Measurements from ENCODE around the gene SP6. TPM values are rescaled to one million over a fixed set of nuclear protein-coding genes. Genes with fewer than 3 reads are reported as not detected.

The SP6 gene
- total RNA-seq, 1 experiment from 2014 or later = 3.3 TPM

DNA sequence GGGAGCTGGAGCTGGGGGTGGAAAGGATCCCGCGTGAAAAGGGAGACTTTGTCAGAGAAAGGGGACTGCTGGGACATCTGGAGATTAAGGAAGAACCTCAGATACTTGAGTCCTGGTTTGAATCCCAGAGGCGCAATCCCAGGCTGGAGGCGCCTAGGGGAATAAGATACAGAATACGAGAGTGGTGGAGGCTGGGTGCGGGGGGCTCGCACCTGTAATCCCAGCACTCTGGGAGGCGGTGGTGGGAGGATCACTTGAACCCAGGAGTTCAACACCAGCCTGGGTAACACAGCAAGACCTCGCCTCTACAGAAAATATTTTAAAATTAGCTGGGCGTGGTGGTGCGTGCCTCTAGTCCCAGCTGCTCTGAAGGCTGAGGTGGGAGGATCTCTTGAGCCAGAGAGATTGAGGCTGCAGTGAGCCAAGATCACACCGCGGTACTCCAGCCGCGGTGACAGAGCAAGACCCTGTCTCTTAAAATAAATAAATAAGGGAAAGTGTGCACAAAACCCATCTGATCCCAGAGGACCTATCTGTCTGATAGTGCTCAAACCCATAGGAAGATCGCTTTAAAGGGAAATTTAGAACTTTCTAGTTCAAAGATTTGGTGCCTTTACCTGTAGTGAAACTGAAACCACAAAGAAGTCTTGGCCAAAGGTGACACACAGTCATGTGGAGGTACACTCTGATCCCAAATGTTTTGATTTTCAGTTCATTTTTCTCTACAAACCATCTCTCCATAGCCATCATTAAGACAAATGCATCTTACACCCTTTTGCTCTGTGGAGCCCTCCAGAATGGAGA, 9.3 kb downstream of the SP6 start:
- Mint-ChIP-seq H3K4me1 (peaks cover 48% of the 10 kb centered on the region), H3K27me3 (ENCODE audit: low read depth) (peaks cover 26% of the 10 kb centered on the region), H3K9me3 (no peaks in the 10 kb centered on the region), H3K27ac (no peak overlapping the region), H3K36me3 (no peaks in the 10 kb centered on the region), H3K4me3 (peak overlapping the region; percentile 95)
- ATAC-seq = peak; percentile 2
- ChIA-PET POLR2A (interaction anchor here (0.8 to 1.8 kb wide), 4 partner anchors 43 to 192 kb away, joined by 3 to 8 read pairs (median 5); partner anchors contain the start of genes KPNB1 and SP2), CTCF (interaction anchor here (0.7 to 19.3 kb wide), 28 partner anchors 10 to 208 kb away, joined by 3 to 1122 read pairs (median 8); partner anchors contain the start of genes CDK5RAP3, LRRC46, MRPL10 and OSBPL7)
- TF ChIP-seq MAX (CRISPR knock-in tag; IDR thresholded peaks at IDR 0.05) = 0 out of 2 replicates have a peak, but pooled peaks have one; percentile 5
- no peak for TF ChIP-seq FOXJ3 (CRISPR knock-in tag; IDR thresholded peaks at IDR 0.05; ENCODE audit: borderline replicate concordance)
- TF ChIP-seq, protein P1, sequence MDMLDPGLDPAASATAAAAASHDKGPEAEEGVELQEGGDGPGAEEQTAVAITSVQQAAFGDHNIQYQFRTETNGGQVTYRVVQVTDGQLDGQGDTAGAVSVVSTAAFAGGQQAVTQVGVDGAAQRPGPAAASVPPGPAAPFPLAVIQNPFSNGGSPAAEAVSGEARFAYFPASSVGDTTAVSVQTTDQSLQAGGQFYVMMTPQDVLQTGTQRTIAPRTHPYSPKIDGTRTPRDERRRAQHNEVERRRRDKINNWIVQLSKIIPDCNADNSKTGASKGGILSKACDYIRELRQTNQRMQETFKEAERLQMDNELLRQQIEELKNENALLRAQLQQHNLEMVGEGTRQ (CRISPR knock-in tag; IDR thresholded peaks at IDR 0.05) = no peak
- TF ChIP-seq, protein P2, sequence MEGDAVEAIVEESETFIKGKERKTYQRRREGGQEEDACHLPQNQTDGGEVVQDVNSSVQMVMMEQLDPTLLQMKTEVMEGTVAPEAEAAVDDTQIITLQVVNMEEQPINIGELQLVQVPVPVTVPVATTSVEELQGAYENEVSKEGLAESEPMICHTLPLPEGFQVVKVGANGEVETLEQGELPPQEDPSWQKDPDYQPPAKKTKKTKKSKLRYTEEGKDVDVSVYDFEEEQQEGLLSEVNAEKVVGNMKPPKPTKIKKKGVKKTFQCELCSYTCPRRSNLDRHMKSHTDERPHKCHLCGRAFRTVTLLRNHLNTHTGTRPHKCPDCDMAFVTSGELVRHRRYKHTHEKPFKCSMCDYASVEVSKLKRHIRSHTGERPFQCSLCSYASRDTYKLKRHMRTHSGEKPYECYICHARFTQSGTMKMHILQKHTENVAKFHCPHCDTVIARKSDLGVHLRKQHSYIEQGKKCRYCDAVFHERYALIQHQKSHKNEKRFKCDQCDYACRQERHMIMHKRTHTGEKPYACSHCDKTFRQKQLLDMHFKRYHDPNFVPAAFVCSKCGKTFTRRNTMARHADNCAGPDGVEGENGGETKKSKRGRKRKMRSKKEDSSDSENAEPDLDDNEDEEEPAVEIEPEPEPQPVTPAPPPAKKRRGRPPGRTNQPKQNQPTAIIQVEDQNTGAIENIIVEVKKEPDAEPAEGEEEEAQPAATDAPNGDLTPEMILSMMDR (IDR thresholded peaks at IDR 0.05) = peak; percentile 33
- DNase-seq (ENCODE audit: low spot score) = no peak

GRCh38 chr17:47840742-47841487, 10.0 kb downstream of the SP6 start, which contains the start of gene SCRN2:
TSS of gene SCRN2 (minus strand) at chr17:47841273. CDS start at chr17:47840843, 430 bp downstream.
- ChIA-PET CTCF (interaction anchor here (0.6 to 19.3 kb wide), 38 partner anchors 10 to 209 kb away, joined by 3 to 1122 read pairs (median 6); partner anchors contain the start of genes CDK5RAP3, LRRC46, MRPL10 and OSBPL7), POLR2A (interaction anchor here (0.8 to 1.8 kb wide), 4 partner anchors 44 to 191 kb away, joined by 3 to 8 read pairs (median 5); partner anchors contain the start of genes KPNB1 and SP2)
- Mint-ChIP-seq H3K36me3 (no peaks in the 10 kb centered on the region; the same call in 1 of the 2 replicates), H3K27ac (peak within 1 kb of the TSS; percentile 80; the same call in 1 of the 2 replicates), H3K4me3 (peak within 1 kb of the TSS; percentile 95), H3K4me1 (peaks cover 41% of the 10 kb centered on the region), H3K9me3 (no peaks in the 10 kb centered on the region), H3K27me3 (ENCODE audit: low read depth) (peaks cover 19% of the 10 kb centered on the region)
- ATAC-seq (peak; percentile 95), DNase-seq (ENCODE audit: low spot score) (peak; percentile 97)
- TF ChIP-seq SMAD4 (CRISPR knock-in tag; IDR thresholded peaks at IDR 0.05) (no peak), ZNF423 (CRISPR knock-in tag; IDR thresholded peaks at IDR 0.05) (peak; percentile 94), ESRRA (CRISPR knock-in tag; IDR thresholded peaks at IDR 0.05; ENCODE audit: borderline replicate concordance) (0 out of 2 replicates have a peak, but pooled peaks have one; percentile 23), ZBTB21 (CRISPR knock-in tag; IDR thresholded peaks at IDR 0.05; ENCODE audit: borderline replicate concordance) (no peak), FOXK1 (CRISPR knock-in tag; IDR thresholded peaks at IDR 0.05) (0 out of 2 replicates have a peak, but pooled peaks have one; percentile 31), MAX (CRISPR knock-in tag; IDR thresholded peaks at IDR 0.05) (peak; percentile 68; the same call in 1 of the 2 replicates), ELF4 (CRISPR knock-in tag; IDR thresholded peaks at IDR 0.05; ENCODE audit: low read depth) (0 out of 2 replicates have a peak, but pooled peaks have one; percentile 52), IRF2 (CRISPR knock-in tag; IDR thresholded peaks at IDR 0.05; ENCODE audit: borderline replicate concordance, low read depth) (no peak), TEAD1 (CRISPR knock-in tag; IDR thresholded peaks at IDR 0.05) (0 out of 2 replicates have a peak, but pooled peaks have one; percentile 54), FOXP1 (CRISPR knock-in tag; IDR thresholded peaks at IDR 0.05; ENCODE audit: borderline replicate concordance) (peak; percentile 48; the same call in 1 of the 2 replicates), ARID4B (CRISPR knock-in tag; IDR thresholded peaks at IDR 0.05; ENCODE audit: borderline replicate concordance) (0 out of 2 replicates have a peak, but pooled peaks have one; percentile 23), RELA (CRISPR knock-in tag; IDR thresholded peaks at IDR 0.05; ENCODE audit: borderline replicate concordance) (no peak)
- TF ChIP-seq, protein P3, sequence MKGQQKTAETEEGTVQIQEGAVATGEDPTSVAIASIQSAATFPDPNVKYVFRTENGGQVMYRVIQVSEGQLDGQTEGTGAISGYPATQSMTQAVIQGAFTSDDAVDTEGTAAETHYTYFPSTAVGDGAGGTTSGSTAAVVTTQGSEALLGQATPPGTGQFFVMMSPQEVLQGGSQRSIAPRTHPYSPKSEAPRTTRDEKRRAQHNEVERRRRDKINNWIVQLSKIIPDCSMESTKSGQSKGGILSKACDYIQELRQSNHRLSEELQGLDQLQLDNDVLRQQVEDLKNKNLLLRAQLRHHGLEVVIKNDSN (CRISPR knock-in tag; IDR thresholded peaks at IDR 0.05) = peak; percentile 84
- TF ChIP-seq, protein P2 (IDR thresholded peaks at IDR 0.05) = peak; percentile 87

Data from WTC11 (cell line).